Memory B cell (primary cell): Measurements from ENCODE around the gene KIRREL1.

Experiments used
- ATAC-seq: fragments of 150-1000 bp; cut with Tn5 transposase; 2 replicates; pipeline ENCODE4 v1.10.0; 2021; ENCODE audit warnings: low read depth, mild to moderate bottlenecking, moderate library complexity
- DNase-seq, 2 donors: peaks; one replicate each; pipeline ENCODE4 v3.0.0; 2022; ENCODE audit warnings: low spot score in 2 of 2
- H3K27ac Mint-ChIP-seq: one replicate; pipeline ENCODE4 v1.8.0; 2022; ENCODE audit warnings: mild to moderate bottlenecking, moderate library complexity, mixed read lengths
- H3K27me3 Mint-ChIP-seq: one replicate; pipeline ENCODE4 v1.8.0; 2022; ENCODE audit warnings: mixed read lengths
- H3K36me3 Mint-ChIP-seq: one replicate; pipeline ENCODE4 v1.8.0; 2022; ENCODE audit warnings: mild to moderate bottlenecking, mixed read lengths
- H3K4me1 Mint-ChIP-seq: one replicate; pipeline ENCODE4 v1.8.0; 2022; ENCODE audit warnings: mixed read lengths
- H3K4me3 Mint-ChIP-seq: one replicate; pipeline ENCODE4 v1.8.0; 2022; ENCODE audit warnings: mild to moderate bottlenecking, moderate library complexity, mixed read lengths
- H3K9me3 Mint-ChIP-seq: one replicate; pipeline ENCODE4 v1.8.0; 2022; ENCODE audit warnings: mixed read lengths

KIRREL1 gene

GRCh38 chr1:157985473-157985872 is 8.0 kb upstream of the KIRREL1 start:
- Mint-ChIP-seq H3K27me3 (peaks cover 15% of the 10 kb centered on the region), H3K27ac (no peak overlapping the region), H3K36me3 (no peaks in the 10 kb centered on the region), H3K4me1 (peaks cover 7% of the 10 kb centered on the region), H3K4me3 (no peak overlapping the region), H3K9me3 (no peaks in the 10 kb centered on the region)
- ATAC-seq (no peak), DNase-seq (no peak)

- ATAC-seq (no peak), DNase-seq (no peak)
- Mint-ChIP-seq H3K27ac (no peak overlapping the region), H3K4me1 (peaks cover 13% of the 10 kb centered on the region), H3K27me3 (peaks cover 24% of the 10 kb centered on the region), H3K4me3 (no peak overlapping the region), H3K9me3 (no peaks in the 10 kb centered on the region), H3K36me3 (no peaks in the 10 kb centered on the region)
These were observed 5.4 kb upstream of the KIRREL1 start for GRCh38 chr1:157988002-157988401.

GRCh38 chr1:157992031-157992832 is 1.2 kb upstream of the KIRREL1 start:
- peaks cover 14% of the 10 kb centered on the region for H3K4me1 Mint-ChIP-seq
- H3K27ac Mint-ChIP-seq: no peak overlapping the region
- ATAC-seq: peak; percentile 74
- H3K9me3 Mint-ChIP-seq: no peaks in the 10 kb centered on the region
- no peak overlapping the region for H3K4me3 Mint-ChIP-seq
- no peaks in the 10 kb centered on the region for H3K36me3 Mint-ChIP-seq
- DNase-seq: peak; percentile 54 to 60
- peaks cover 30% of the 10 kb centered on the region for H3K27me3 Mint-ChIP-seq

- H3K27me3 Mint-ChIP-seq: peaks cover 29% of the 10 kb centered on the region
- H3K9me3 Mint-ChIP-seq: no peaks in the 10 kb centered on the region
- H3K4me1 Mint-ChIP-seq: peaks cover 14% of the 10 kb centered on the region
- ATAC-seq (peak; percentile 24), DNase-seq (no peak)
- peak overlapping the region; percentile 89 for H3K4me3 Mint-ChIP-seq
- H3K36me3 Mint-ChIP-seq: no peaks in the 10 kb centered on the region
- H3K27ac Mint-ChIP-seq: peak overlapping the region; percentile 16
These were observed 655 bp upstream of the KIRREL1 start for GRCh38 chr1:157992833-157993146.

- ATAC-seq (peak; percentile 32), DNase-seq (peak in 1 of 2 donors; percentile 25)
- Mint-ChIP-seq H3K4me1 (peaks cover 14% of the 10 kb centered on the region), H3K27ac (no peak overlapping the region), H3K36me3 (no peaks in the 10 kb centered on the region), H3K4me3 (peak overlapping the region; percentile 28), H3K27me3 (peaks cover 26% of the 10 kb centered on the region), H3K9me3 (no peaks in the 10 kb centered on the region)
These were observed 617 bp downstream of the KIRREL1 start for GRCh38 chr1:157993918-157994605.

GRCh38 chr1:157994704-157995582 is 1.5 kb downstream of the KIRREL1 start:
- H3K9me3 Mint-ChIP-seq: no peaks in the 10 kb centered on the region
- H3K27me3 Mint-ChIP-seq: peaks cover 26% of the 10 kb centered on the region
- ATAC-seq: no peak
- H3K27ac Mint-ChIP-seq: no peak overlapping the region
- H3K4me1 Mint-ChIP-seq: peaks cover 14% of the 10 kb centered on the region
- no peak for DNase-seq
- peak overlapping the region; percentile 28 for H3K4me3 Mint-ChIP-seq
- H3K36me3 Mint-ChIP-seq: no peaks in the 10 kb centered on the region

GRCh38 chr1:157995583-157996169 is 2.2 kb downstream of the KIRREL1 start:
- H3K9me3 Mint-ChIP-seq: no peaks in the 10 kb centered on the region
- H3K36me3 Mint-ChIP-seq: no peaks in the 10 kb centered on the region
- H3K4me1 Mint-ChIP-seq: peaks cover 14% of the 10 kb centered on the region

GRCh38 chr1:157996433-157996832 is 3.0 kb downstream of the KIRREL1 start:
- no peaks in the 10 kb centered on the region for H3K36me3 Mint-ChIP-seq
- ATAC-seq: no peak
- H3K9me3 Mint-ChIP-seq: no peaks in the 10 kb centered on the region
- DNase-seq: no peak
- H3K27ac Mint-ChIP-seq: no peak overlapping the region
- peaks cover 14% of the 10 kb centered on the region for H3K4me1 Mint-ChIP-seq
- no peak overlapping the region for H3K4me3 Mint-ChIP-seq
- peaks cover 26% of the 10 kb centered on the region for H3K27me3 Mint-ChIP-seq

More at GRCh38 chr1:157995583-157996169, 2.2 kb downstream of the KIRREL1 start:
- no peak for ATAC-seq
- no peak overlapping the region for H3K4me3 Mint-ChIP-seq
- peaks cover 26% of the 10 kb centered on the region for H3K27me3 Mint-ChIP-seq
- no peak overlapping the region for H3K27ac Mint-ChIP-seq
- no peak for DNase-seq

- H3K4me1 Mint-ChIP-seq: no peaks in the 10 kb centered on the region
- H3K9me3 Mint-ChIP-seq: no peaks in the 10 kb centered on the region
- no peaks in the 10 kb centered on the region for H3K36me3 Mint-ChIP-seq
- peaks cover 11% of the 10 kb centered on the region for H3K27me3 Mint-ChIP-seq
- H3K4me3 Mint-ChIP-seq: no peak overlapping the region
- DNase-seq: no peak
- no peak for ATAC-seq
- H3K27ac Mint-ChIP-seq: no peak overlapping the region
These were observed 7.1 kb downstream of the KIRREL1 start for GRCh38 chr1:158000507-158000906.

GRCh38 chr1:158002022-158002630 is 8.7 kb downstream of the KIRREL1 start:
- peaks cover 15% of the 10 kb centered on the region for H3K27me3 Mint-ChIP-seq
- H3K4me3 Mint-ChIP-seq: no peak overlapping the region
- no peaks in the 10 kb centered on the region for H3K36me3 Mint-ChIP-seq
- no peaks in the 10 kb centered on the region for H3K9me3 Mint-ChIP-seq
- ATAC-seq (no peak), DNase-seq (no peak)
- H3K4me1 Mint-ChIP-seq: no peaks in the 10 kb centered on the region
- H3K27ac Mint-ChIP-seq: no peak overlapping the region

GRCh38 chr1:158002631-158003405 is 9.4 kb downstream of the KIRREL1 start:
- H3K27me3 Mint-ChIP-seq: peaks cover 16% of the 10 kb centered on the region
- DNase-seq (no peak), ATAC-seq (no peak)
- no peaks in the 10 kb centered on the region for H3K4me1 Mint-ChIP-seq
- no peaks in the 10 kb centered on the region for H3K9me3 Mint-ChIP-seq
- H3K27ac Mint-ChIP-seq: no peak overlapping the region
- H3K4me3 Mint-ChIP-seq: no peak overlapping the region
- H3K36me3 Mint-ChIP-seq: no peaks in the 10 kb centered on the region

- no peak for DNase-seq
- peaks cover 18% of the 10 kb centered on the region for H3K27me3 Mint-ChIP-seq
- no peaks in the 10 kb centered on the region for H3K9me3 Mint-ChIP-seq
- no peaks in the 10 kb centered on the region for H3K36me3 Mint-ChIP-seq
- no peak for ATAC-seq
- no peak overlapping the region for H3K27ac Mint-ChIP-seq
- H3K4me1 Mint-ChIP-seq: no peaks in the 10 kb centered on the region
- H3K4me3 Mint-ChIP-seq: no peak overlapping the region
These were observed 10.0 kb downstream of the KIRREL1 start for GRCh38 chr1:158003406-158003800.

- ATAC-seq (no peak), DNase-seq (no peak)
- Mint-ChIP-seq H3K36me3 (no peaks in the 10 kb centered on the region), H3K27me3 (peaks cover 19% of the 10 kb centered on the region), H3K27ac (no peak overlapping the region), H3K4me1 (no peaks in the 10 kb centered on the region), H3K4me3 (no peak overlapping the region), H3K9me3 (no peaks in the 10 kb centered on the region)
These were observed 11.8 kb downstream of the KIRREL1 start for GRCh38 chr1:158005224-158005623.
